B cell (primary cell): ENCODE results near the gene P3H3. TPM values are rescaled to one million over a fixed set of nuclear protein-coding genes. Genes with fewer than 3 reads are reported as not detected.

Source experiments
- ATAC-seq: fragments of 200-7000 bp; cut with Tn5 transposase; one replicate; pipeline ENCODE4 v1.10.0; 2021; ENCODE audit warnings: low read depth, mild to moderate bottlenecking, moderate number of reproducible peaks, moderate library complexity
- CTCF ChIA-PET: fragments of 350-600 bp; sonication (Branson Sonifier 250); formaldehyde crosslinking; loops from one replicate; lab custom pipeline; 2021; ENCODE audit warnings: antibody characterized with exemption, inconsistent platforms; lab: Charles Lee
- POLR2A ChIA-PET: fragments of 350-600 bp; sonication (Branson Sonifier 250); formaldehyde crosslinking; loops from one replicate; lab custom pipeline; 2021; ENCODE audit warnings: antibody characterized with exemption; lab: Charles Lee
- DNase-seq: peaks from one replicate; pipeline ENCODE4 v3.0.0; 2013
- H2AFZ ChIP-seq: 2 replicates; pipeline ENCODE4 v1.6.1; 2012; ENCODE audit warnings: mild to moderate bottlenecking, low read depth, low read length; ENCODE audit not compliant: insufficient read depth, poor library complexity, severe bottlenecking
- H3K27ac ChIP-seq, 2 donors: 1 replicate in 1 of 2; 2 replicates in 1 of 2; pipeline ENCODE4 v1.5.1; 2012 to 2013; ENCODE audit warnings: low read length in 2 of 2, mild to moderate bottlenecking in 2 of 2, moderate library complexity in 1 of 2
- H3K27me3 ChIP-seq, 4 experiments: fragments of 200-600 bp in 1 of 4; sonication (generic) in 1 of 4; replicated peaks in 1 of 4; 1 replicate in 2 of 4; 2 replicates in 2 of 4; pipeline versions ENCODE4 v1.6.1 to v1.7.0; 2013 to 2016; ENCODE audit warnings: low read length in 3 of 4, mild to moderate bottlenecking in 2 of 4, mixed read lengths in 1 of 4, moderate library complexity in 1 of 4; ENCODE audit not compliant: insufficient read depth in 4 of 4, control insufficient read depth in 3 of 4; ENCODE audit errors: control extremely low read depth in 1 of 4
- H3K36me3 ChIP-seq, 2 experiments: replicated peaks in 1 of 2; 1 replicate in 1 of 2; 2 replicates in 1 of 2; pipeline versions ENCODE4 v1.6.1 to v1.7.1; 2013; ENCODE audit warnings: low read length in 1 of 2; ENCODE audit not compliant: insufficient read depth in 2 of 2, control insufficient read depth in 1 of 2; ENCODE audit errors: control extremely low read depth in 1 of 2, extremely low read depth in 1 of 2
- H3K4me1 ChIP-seq, 2 donors: fragments of 200-600 bp in 1 of 2; sonication (generic) in 1 of 2; 1 replicate in 1 of 2; 2 replicates in 1 of 2; pipeline versions ENCODE4 v1.5.1 to v1.6.1; 2013 to 2017; ENCODE audit warnings: low read length in 2 of 2; ENCODE audit not compliant: control insufficient read depth in 2 of 2, insufficient read depth in 2 of 2
- H3K4me2 ChIP-seq: replicated peaks from 2 replicates; pipeline ENCODE3; 2012; ENCODE audit warnings: mild to moderate bottlenecking, low read depth, low read length; ENCODE audit not compliant: poor library complexity, severe bottlenecking
- H3K4me3 ChIP-seq, 5 experiments: fragments of 200-600 bp in 1 of 5; sonication (generic) in 1 of 5; 1 replicate in 3 of 5; 2 replicates in 2 of 5; pipeline versions ENCODE4 v1.5.1 to v1.7.0; 2011 to 2016; ENCODE audit warnings: low read length in 4 of 5, mild to moderate bottlenecking in 4 of 5, low read depth in 2 of 5, control low read depth in 1 of 5, moderate library complexity in 1 of 5; ENCODE audit not compliant: insufficient read depth in 1 of 5; ENCODE audit errors: control extremely low read depth in 1 of 5, extremely low read depth in 1 of 5
- H3K79me2 ChIP-seq: fragments of 200-600 bp; sonication (generic); one replicate; pipeline ENCODE4 v1.6.0; 2016; ENCODE audit warnings: low read length; ENCODE audit not compliant: control insufficient read depth, insufficient read depth
- H3K9ac ChIP-seq: fragments of 200-600 bp; sonication (generic); 2 replicates; pipeline ENCODE4 v1.6.1; 2017; ENCODE audit warnings: mild to moderate bottlenecking, low read length, moderate library complexity
- H3K9me3 ChIP-seq, 3 donors: one replicate each; pipeline versions ENCODE4 v1.6.1 to v1.7.1; 2013; ENCODE audit warnings: low read length in 2 of 3; ENCODE audit not compliant: control insufficient read depth in 2 of 3, insufficient read depth in 1 of 3; ENCODE audit errors: control extremely low read depth in 1 of 3
- H4K20me1 ChIP-seq: 2 replicates; pipeline ENCODE4 v1.6.0; 2012; ENCODE audit warnings: mild to moderate bottlenecking, low read length; ENCODE audit not compliant: insufficient read depth, control insufficient read depth, poor library complexity, severe bottlenecking
- H3K27ac Mint-ChIP-seq: one replicate; pipeline ENCODE4 v1.8.0; 2021; ENCODE audit warnings: mixed read lengths
- H3K27me3 Mint-ChIP-seq: one replicate; pipeline ENCODE4 v1.8.0; 2021; ENCODE audit warnings: mixed read lengths
- H3K4me1 Mint-ChIP-seq: one replicate; pipeline ENCODE4 v1.8.0; 2021; ENCODE audit warnings: mixed read lengths
- H3K4me3 Mint-ChIP-seq: one replicate; pipeline ENCODE4 v1.8.0; 2021; ENCODE audit warnings: mixed read lengths
- H3K9me3 Mint-ChIP-seq: one replicate; pipeline ENCODE4 v1.8.0; 2022; ENCODE audit warnings: mixed read lengths; ENCODE audit not compliant: insufficient read depth
- CTCF ChIP-seq: fragments of 200-600 bp; IDR thresholded peaks from one replicate; pipeline ENCODE4 v1.8.0; 2022; ENCODE audit warnings: antibody characterized with exemption, mild to moderate bottlenecking
- EZH2 ChIP-seq: IDR thresholded peaks from 2 replicates; pipeline ENCODE4 v1.6.1; 2012; ENCODE audit warnings: borderline replicate concordance, low read depth, mild to moderate bottlenecking, moderate library complexity, low read length; ENCODE audit not compliant: insufficient read depth, poor library complexity, severe bottlenecking
- WGBS: methylation state at CpG from one replicate; pipeline ENCODE4 v1.1.5; 2013; ENCODE audit warnings: missing lambda C conversion rate; ENCODE audit not compliant: insufficient coverage; 5-methylcytosine and 5-hydroxymethylcytosine counted together
- intact Hi-C: fragments of 100-400 bp; cut with micrococcal nuclease; formaldehyde crosslinking; loops from one replicate; pipeline ENCODE4 v1.10.0; 2022
- polyA plus RNA-seq: library from polyadenylated mRNA; depleted of rRNA; stranded (reverse); fragments of >200 nt; gene quantifications from 2 replicates; pipeline ENCODE4 v1.2.3, GENCODE V29; 2012
- total RNA-seq, 2 donors: library from RNA; stranded (reverse); fragments of 120-200 nt in 1 of 2; gene quantifications; 1 replicate in 1 of 2; 2 replicates in 1 of 2; pipeline versions ENCODE4 v1.2.3 to v1.2.4, GENCODE V29; 2013 to 2022

Gene P3H3
- total and polyA plus RNA-seq, 2 donors (not counting 1 experiment from before 2014, with no cell fraction given): 0.09 TPM; not detected in 1

DNA sequence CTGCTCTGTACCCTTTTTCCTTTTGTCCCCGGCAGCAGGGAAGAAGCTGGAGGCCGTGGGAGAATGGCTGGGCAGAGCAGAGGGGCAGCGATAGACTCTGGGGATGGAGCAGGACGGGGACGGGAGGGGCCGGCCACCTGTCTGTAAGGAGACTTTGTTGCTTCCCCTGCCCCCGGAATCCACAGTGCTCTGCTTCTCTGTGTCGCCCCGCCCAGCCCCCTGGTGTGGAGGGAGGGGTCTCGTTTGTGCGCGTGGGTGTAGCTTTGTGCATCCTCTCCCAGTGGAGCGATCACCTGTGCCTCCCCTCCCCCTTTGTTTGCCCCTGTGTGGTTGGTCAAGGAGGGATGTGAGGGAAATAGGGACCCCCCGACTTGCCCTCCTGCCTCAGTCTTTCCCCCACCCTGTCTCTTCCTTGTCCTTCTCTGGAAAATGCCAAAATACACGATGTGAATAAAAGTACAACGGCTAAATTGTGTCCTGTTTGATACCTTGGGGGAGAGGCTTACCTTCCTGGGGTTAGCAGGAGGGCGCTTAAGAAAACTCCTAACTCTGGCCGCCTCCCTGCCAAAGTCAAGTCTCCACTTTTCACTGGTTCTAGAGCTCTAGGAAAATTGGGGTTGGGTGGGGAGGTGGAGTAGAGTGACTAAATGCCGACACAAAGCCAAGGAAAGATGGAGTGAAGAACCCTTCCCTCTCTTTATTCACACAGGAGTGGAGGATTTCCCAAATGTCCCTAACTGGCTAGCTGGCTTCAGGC is 38.1 kb downstream of the P3H3 start:
- no peaks in the 10 kb centered on the region for H3K27me3 Mint-ChIP-seq

More for the DNA sequence above, 38.1 kb downstream of the P3H3 start:
- peak overlapping the region in 4 of 5 experiments; percentile 64 to 88 (median 76) for H3K4me3 ChIP-seq
- H4K20me1 ChIP-seq: peaks cover 35% of the 10 kb centered on the region
- H3K9me3 ChIP-seq: no peaks in the 10 kb centered on the region
- peaks cover 0 to 45% of the 10 kb centered on the region in 2 experiments for H3K36me3 ChIP-seq
- intact Hi-C loops: no loop called here
- Mint-ChIP-seq H3K4me3 (peak overlapping the region; percentile 96), H3K4me1 (peaks cover 38% of the 10 kb centered on the region), H3K9me3 (no peaks in the 10 kb centered on the region), H3K27ac (peak overlapping the region; percentile 97)
- peak overlapping the region; percentile 92 for H2AFZ ChIP-seq
- peaks cover 23 to 28% of the 10 kb centered on the region in 2 donors for H3K4me1 ChIP-seq
- CTCF ChIA-PET: interaction anchor here (1.4 to 11.8 kb wide), 6 partner anchors 14 to 242 kb away, joined by 3 to 136 read pairs (median 6); partner anchors contain the start of genes C1RL, CDCA3 and USP5
- peak overlapping the region; percentile 89 for H3K9ac ChIP-seq
- peaks cover 12% of the 10 kb centered on the region for H3K79me2 ChIP-seq
- no peak for ATAC-seq
- H3K27ac ChIP-seq: peak overlapping the region; percentile 70 to 77
- TF ChIP-seq EZH2 (no peak), CTCF (no peak)
- H3K27me3 ChIP-seq: no peaks in the 10 kb centered on the region
- DNase-seq: no peak
- WGBS: 92% methylated on average over 9 of the region's 19 CpGs
- H3K4me2 ChIP-seq: peak overlapping the region; percentile 97
- POLR2A ChIA-PET: interaction anchor here (0.5 to 5.5 kb wide), 4 partner anchors 13 to 241 kb away, joined by 3 to 49 read pairs (median 7); partner anchors contain the start of genes CDCA3 and USP5
